Vagina (tissue), 2 donors: ENCODE data around the gene COL18A1.

Experiments used
- POLR2A ChIP-seq, 2 donors: fragments of 450-650 bp; IDR thresholded peaks; one replicate each; pipeline ENCODE4 v1.6.1; 2017; ENCODE audit warnings: antibody characterized with exemption in 2 of 2, mild to moderate bottlenecking in 2 of 2, moderate library complexity in 2 of 2
- POLR2AphosphoS5 ChIP-seq, 2 donors: sonication (generic); formaldehyde crosslinking; IDR thresholded peaks; one replicate each; pipeline ENCODE4 v1.9.0; 2017; ENCODE audit warnings: antibody characterized with exemption in 2 of 2, mild to moderate bottlenecking in 2 of 2, low read depth in 1 of 2; ENCODE audit not compliant: insufficient read depth in 1 of 2
- TF ChIP-seq, protein P1 (sequence below), 3 experiments: fragments of 450-650 bp in 2 of 3; fragments of 200-600 bp in 1 of 3; sonication (generic) in 1 of 3; IDR thresholded peaks; one replicate each; pipeline ENCODE4 v1.5.1; 2017 to 2019; ENCODE audit warnings: antibody characterized with exemption in 3 of 3, mild to moderate bottlenecking in 2 of 3, moderate library complexity in 2 of 3

- TF ChIP-seq POLR2A (IDR thresholded peaks at IDR 0.05) = no peak
- TF ChIP-seq, protein P1, sequence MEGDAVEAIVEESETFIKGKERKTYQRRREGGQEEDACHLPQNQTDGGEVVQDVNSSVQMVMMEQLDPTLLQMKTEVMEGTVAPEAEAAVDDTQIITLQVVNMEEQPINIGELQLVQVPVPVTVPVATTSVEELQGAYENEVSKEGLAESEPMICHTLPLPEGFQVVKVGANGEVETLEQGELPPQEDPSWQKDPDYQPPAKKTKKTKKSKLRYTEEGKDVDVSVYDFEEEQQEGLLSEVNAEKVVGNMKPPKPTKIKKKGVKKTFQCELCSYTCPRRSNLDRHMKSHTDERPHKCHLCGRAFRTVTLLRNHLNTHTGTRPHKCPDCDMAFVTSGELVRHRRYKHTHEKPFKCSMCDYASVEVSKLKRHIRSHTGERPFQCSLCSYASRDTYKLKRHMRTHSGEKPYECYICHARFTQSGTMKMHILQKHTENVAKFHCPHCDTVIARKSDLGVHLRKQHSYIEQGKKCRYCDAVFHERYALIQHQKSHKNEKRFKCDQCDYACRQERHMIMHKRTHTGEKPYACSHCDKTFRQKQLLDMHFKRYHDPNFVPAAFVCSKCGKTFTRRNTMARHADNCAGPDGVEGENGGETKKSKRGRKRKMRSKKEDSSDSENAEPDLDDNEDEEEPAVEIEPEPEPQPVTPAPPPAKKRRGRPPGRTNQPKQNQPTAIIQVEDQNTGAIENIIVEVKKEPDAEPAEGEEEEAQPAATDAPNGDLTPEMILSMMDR (IDR thresholded peaks at IDR 0.05) = no peak
- no peak for TF ChIP-seq POLR2AphosphoS5 (IDR thresholded peaks at IDR 0.05; ENCODE audit: insufficient read depth in 1 of 2, low read depth in 1 of 2)
These were observed 71.0 kb downstream of the COL18A1 start for GRCh38 chr21:45475797-45476570.
